HepG2 (cell line): Measurements from ENCODE around the gene SNRNP25. TPM values are rescaled to one million over a fixed set of nuclear protein-coding genes. Genes with fewer than 3 reads are reported as not detected.

Experiments
- NFE2L1 ChIP-seq: sonication (generic); formaldehyde crosslinking; IDR thresholded peaks from 2 replicates; pipeline ENCODE4 v1.4.0; 2020; ENCODE audit warnings: missing genetic modification reagents, mild to moderate bottlenecking, borderline replicate concordance
- PITX1 ChIP-seq: sonication (generic); formaldehyde crosslinking; IDR thresholded peaks from 2 replicates; pipeline ENCODE4 v1.5.1; 2020; ENCODE audit warnings: mild to moderate bottlenecking, missing genetic modification reagents
- TARDBP ChIP-seq: sonication (generic); formaldehyde crosslinking; IDR thresholded peaks from 2 replicates; pipeline ENCODE4 v1.8.0; 2022; ENCODE audit warnings: mild to moderate bottlenecking, missing genetic modification reagents
- ZNF605 ChIP-seq: sonication (generic); formaldehyde crosslinking; IDR thresholded peaks from 2 replicates; pipeline ENCODE4 v1.8.0; 2022; ENCODE audit warnings: mild to moderate bottlenecking, missing genetic modification reagents
- polyA plus RNA-seq, 8 experiments: library from polyadenylated mRNA; depleted of rRNA in 3 of 8; stranded (reverse) in 7 of 8; unstranded in 1 of 8; fragments of >200 nt; fragmentation: Illumina TruSeq in 4 of 8; extraction: Trizol in 4 of 8; gene quantifications; 2 replicates each; pipeline versions ENCODE4 v1.2.1 to v1.2.3, GENCODE V29; 2011 to 2016; ENCODE audit warnings: low read depth in 4 of 8, missing spikeins in 1 of 8, mixed read lengths in 1 of 8; ENCODE audit not compliant: insufficient read depth in 1 of 8
- total RNA-seq, 5 experiments: library from RNA; depleted of rRNA; stranded (reverse); fragments of >200 nt; fragmentation: Illumina TruSeq; extraction: Trizol; gene quantifications; 2 replicates each; pipeline ENCODE4 v1.2.3, GENCODE V29; 2016; ENCODE audit warnings: low read depth in 1 of 5
- TF ChIP-seq, protein P1 (sequence below): sonication (generic); formaldehyde crosslinking; IDR thresholded peaks from 2 replicates; pipeline ENCODE4 v1.8.1; 2023; ENCODE audit warnings: mild to moderate bottlenecking, missing genetic modification reagents
- TF ChIP-seq, protein P2 (sequence below): sonication (generic); formaldehyde crosslinking; IDR thresholded peaks from 2 replicates; pipeline ENCODE4 v1.5.0; 2020; ENCODE audit warnings: mild to moderate bottlenecking, missing genetic modification reagents, borderline replicate concordance

SNRNP25 gene
- total and polyA plus RNA-seq, 2 of the 13 experiments (the other 11 are each of a cell fraction or from before 2014, with no cell fraction given), result 34.1 to 97.4 TPM

DNA sequence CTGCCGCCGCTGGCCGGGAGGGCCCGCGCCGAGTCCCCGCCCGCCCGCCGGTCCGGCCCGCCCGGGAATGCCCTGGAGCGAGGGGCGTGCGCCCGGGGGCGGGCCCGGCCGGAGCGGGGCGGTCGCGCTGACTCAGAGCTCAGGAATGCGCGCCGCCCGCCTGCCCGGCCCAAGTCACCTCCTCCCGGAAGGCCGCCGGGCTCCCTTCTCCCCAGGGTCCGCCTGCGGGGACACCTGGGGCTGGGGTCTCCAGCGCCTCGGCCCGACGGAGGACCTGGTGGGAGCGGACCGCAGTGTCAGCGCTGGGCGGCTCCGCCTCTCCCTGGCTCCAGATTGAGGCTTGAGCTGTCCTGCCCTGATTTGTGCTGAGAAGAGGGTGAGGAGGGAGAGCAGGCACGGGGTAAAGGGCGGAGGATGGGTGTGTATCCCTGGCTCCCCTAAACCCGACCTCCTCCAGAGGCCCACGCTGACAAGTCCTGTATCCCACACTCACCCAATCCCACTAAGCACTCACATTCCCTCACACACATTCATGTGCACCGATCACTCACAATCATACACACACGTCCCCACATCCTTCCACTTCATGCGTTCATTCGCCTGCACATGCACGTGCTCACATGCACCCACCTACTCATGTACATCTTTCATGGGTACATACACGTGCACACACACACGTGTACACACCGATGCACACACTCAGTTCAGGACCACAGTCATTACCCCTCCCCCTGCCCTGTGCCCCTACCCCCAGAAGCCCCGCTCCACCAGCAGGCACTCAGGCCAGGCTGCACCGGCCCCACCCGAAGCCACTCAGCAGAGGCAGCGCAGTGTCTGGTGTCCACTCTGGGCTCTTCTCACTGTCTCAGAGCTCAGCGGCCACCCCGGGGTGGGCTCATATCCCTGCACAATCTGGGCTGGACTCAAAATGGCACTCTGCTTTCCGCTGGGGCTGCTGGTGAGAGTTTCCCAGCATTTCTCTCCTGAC is 19.2 kb downstream of the SNRNP25 start, which contains the start of gene RHBDF1 (continued):
- TF ChIP-seq, protein P1, sequence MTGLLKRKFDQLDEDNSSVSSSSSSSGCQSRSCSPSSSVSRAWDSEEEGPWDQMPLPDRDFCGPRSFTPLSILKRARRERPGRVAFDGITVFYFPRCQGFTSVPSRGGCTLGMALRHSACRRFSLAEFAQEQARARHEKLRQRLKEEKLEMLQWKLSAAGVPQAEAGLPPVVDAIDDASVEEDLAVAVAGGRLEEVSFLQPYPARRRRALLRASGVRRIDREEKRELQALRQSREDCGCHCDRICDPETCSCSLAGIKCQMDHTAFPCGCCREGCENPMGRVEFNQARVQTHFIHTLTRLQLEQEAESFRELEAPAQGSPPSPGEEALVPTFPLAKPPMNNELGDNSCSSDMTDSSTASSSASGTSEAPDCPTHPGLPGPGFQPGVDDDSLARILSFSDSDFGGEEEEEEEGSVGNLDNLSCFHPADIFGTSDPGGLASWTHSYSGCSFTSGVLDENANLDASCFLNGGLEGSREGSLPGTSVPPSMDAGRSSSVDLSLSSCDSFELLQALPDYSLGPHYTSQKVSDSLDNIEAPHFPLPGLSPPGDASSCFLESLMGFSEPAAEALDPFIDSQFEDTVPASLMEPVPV (CRISPR knock-in tag), result no peak
- no peak for TF ChIP-seq NFE2L1
- no peak; the same call in 1 of the 2 replicates for TF ChIP-seq TARDBP (CRISPR knock-in tag)
- no peak for TF ChIP-seq PITX1 (CRISPR knock-in tag)
- no peak for TF ChIP-seq ZNF605 (CRISPR knock-in tag)
- TF ChIP-seq, protein P2, sequence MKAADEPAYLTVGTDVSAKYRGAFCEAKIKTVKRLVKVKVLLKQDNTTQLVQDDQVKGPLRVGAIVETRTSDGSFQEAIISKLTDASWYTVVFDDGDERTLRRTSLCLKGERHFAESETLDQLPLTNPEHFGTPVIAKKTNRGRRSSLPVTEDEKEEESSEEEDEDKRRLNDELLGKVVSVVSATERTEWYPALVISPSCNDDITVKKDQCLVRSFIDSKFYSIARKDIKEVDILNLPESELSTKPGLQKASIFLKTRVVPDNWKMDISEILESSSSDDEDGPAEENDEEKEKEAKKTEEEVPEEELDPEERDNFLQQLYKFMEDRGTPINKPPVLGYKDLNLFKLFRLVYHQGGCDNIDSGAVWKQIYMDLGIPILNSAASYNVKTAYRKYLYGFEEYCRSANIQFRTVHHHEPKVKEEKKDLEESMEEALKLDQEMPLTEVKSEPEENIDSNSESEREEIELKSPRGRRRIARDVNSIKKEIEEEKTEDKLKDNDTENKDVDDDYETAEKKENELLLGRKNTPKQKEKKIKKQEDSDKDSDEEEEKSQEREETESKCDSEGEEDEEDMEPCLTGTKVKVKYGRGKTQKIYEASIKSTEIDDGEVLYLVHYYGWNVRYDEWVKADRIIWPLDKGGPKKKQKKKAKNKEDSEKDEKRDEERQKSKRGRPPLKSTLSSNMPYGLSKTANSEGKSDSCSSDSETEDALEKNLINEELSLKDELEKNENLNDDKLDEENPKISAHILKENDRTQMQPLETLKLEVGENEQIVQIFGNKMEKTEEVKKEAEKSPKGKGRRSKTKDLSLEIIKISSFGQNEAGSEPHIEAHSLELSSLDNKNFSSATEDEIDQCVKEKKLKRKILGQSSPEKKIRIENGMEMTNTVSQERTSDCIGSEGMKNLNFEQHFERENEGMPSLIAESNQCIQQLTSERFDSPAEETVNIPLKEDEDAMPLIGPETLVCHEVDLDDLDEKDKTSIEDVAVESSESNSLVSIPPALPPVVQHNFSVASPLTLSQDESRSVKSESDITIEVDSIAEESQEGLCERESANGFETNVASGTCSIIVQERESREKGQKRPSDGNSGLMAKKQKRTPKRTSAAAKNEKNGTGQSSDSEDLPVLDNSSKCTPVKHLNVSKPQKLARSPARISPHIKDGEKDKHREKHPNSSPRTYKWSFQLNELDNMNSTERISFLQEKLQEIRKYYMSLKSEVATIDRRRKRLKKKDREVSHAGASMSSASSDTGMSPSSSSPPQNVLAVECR (CRISPR knock-in tag), result peak; percentile 38; the same call in 1 of the 2 replicates
- TF ChIP-seq, all 625 proteins: peak for 67
